Gastrocnemius medialis (tissue), 4 donors: ENCODE measurements around the gene SAV1.

Source experiments
- CTCF ChIP-seq, 5 experiments: fragments of 450-650 bp in 3 of 5; fragments of 200-600 bp in 2 of 5; sonication (generic) in 2 of 5; IDR thresholded peaks in 4 of 5; conservative IDR thresholded peaks in 1 of 5; 1 replicate in 4 of 5; 2 replicates in 1 of 5; pipeline ENCODE4 v1.5.1; 2016 to 2019; ENCODE audit warnings: antibody characterized with exemption in 5 of 5, mild to moderate bottlenecking in 3 of 5, moderate library complexity in 3 of 5
- POLR2A ChIP-seq, 2 donors: fragments of 450-650 bp; IDR thresholded peaks; one replicate each; pipeline ENCODE4 v1.6.1; 2017; ENCODE audit warnings: antibody characterized with exemption in 2 of 2, mild to moderate bottlenecking in 2 of 2, moderate library complexity in 2 of 2

GRCh38 chr14:50620341-50620740, 47.8 kb downstream of the SAV1 start:
- TF ChIP-seq CTCF (IDR thresholded peaks at IDR 0.05 in 4 of 5, conservative IDR thresholded peaks at IDR 0.05 in 1 of 5) (no peak), POLR2A (IDR thresholded peaks at IDR 0.05) (no peak)
